Skin epidermis (tissue), 12 donors: ENCODE measurements around the gene RUVBL2.
A peak's percentile ranks its signal among the peaks of the same experiment; 100 is the strongest.

Experiments used
- H3K27ac ChIP-seq, 21 experiments: fragments of 200-600 bp; sonication (generic) in 11 of 21; one replicate each; pipeline ENCODE4 v1.5.0; 2020; ENCODE audit warnings: mild to moderate bottlenecking in 3 of 21, inconsistent platforms in 2 of 21, moderate library complexity in 2 of 21
- H3K4me3 ChIP-seq, 7 experiments: fragments of 200-600 bp; sonication (generic) in 2 of 7; one replicate each; pipeline ENCODE4 v1.5.0; 2020; ENCODE audit warnings: inconsistent platforms in 2 of 7, mild to moderate bottlenecking in 2 of 7, moderate library complexity in 1 of 7

RUVBL2 gene

GRCh38 chr19:48993175-48994034 lies at the start of gene RUVBL2, which contains the start of gene GYS1:
RUVBL2 (plus strand) TSS chr19:48993887; CDS start chr19:48993912, 25 bp downstream.
GYS1 (minus strand) TSS chr19:48993309; CDS start chr19:48993112, 197 bp downstream.
- Histone ChIP-seq H3K27ac (peak within 1 kb of the TSS; percentile 34 to 98 (median 89)), H3K4me3 (peak within 1 kb of the TSS; percentile 64 to 88 (median 78))

GRCh38 chr19:48945415-48945814 lies 48.3 kb upstream of the RUVBL2 start:
- no peak overlapping the region for H3K27ac ChIP-seq
- H3K4me3 ChIP-seq: no peak overlapping the region

- no peak overlapping the region for H3K27ac ChIP-seq
- H3K4me3 ChIP-seq: no peak overlapping the region
These were observed 47.9 kb upstream of the RUVBL2 start for GRCh38 chr19:48945817-48946216.

GRCh38 chr19:48946463-48947257 lies 47.0 kb upstream of the RUVBL2 start:
- Histone ChIP-seq H3K4me3 (no peak overlapping the region), H3K27ac (no peak overlapping the region)

- H3K27ac ChIP-seq: no peak overlapping the region
These were observed 46.5 kb upstream of the RUVBL2 start for GRCh38 chr19:48947258-48947542.

GRCh38 chr19:48950159-48950558 lies 43.5 kb upstream of the RUVBL2 start:
- no peak overlapping the region for H3K27ac ChIP-seq

More at GRCh38 chr19:48947258-48947542, 46.5 kb upstream of the RUVBL2 start:
- no peak overlapping the region for H3K4me3 ChIP-seq

GRCh38 chr19:48950830-48951519 lies 42.7 kb upstream of the RUVBL2 start:
- Histone ChIP-seq H3K27ac (no peak overlapping the region), H3K4me3 (no peak overlapping the region)

More at GRCh38 chr19:48950159-48950558, 43.5 kb upstream of the RUVBL2 start:
- H3K4me3 ChIP-seq: no peak overlapping the region

GRCh38 chr19:48953141-48953540 lies 40.5 kb upstream of the RUVBL2 start:
- no peak overlapping the region for H3K27ac ChIP-seq
- H3K4me3 ChIP-seq: no peak overlapping the region

- Histone ChIP-seq H3K4me3 (peak overlapping the region; percentile 76 to 97 (median 89)), H3K27ac (peak overlapping the region in 17 of 21 experiments; percentile 80 to 99 (median 93))
These were observed 39.6 kb upstream of the RUVBL2 start for GRCh38 chr19:48953990-48954594.

- peak within 1 kb of the TSS; percentile 80 to 99 (median 95) for H3K27ac ChIP-seq
- peak within 1 kb of the TSS; percentile 76 to 97 (median 89) for H3K4me3 ChIP-seq
These were observed 38.9 kb upstream of the RUVBL2 start, which contains the start of gene BAX for GRCh38 chr19:48954595-48955307. BAX (plus strand) TSS chr19:48954875; CDS start chr19:48954929, 54 bp downstream.

GRCh38 chr19:48955308-48955958 lies 38.3 kb upstream of the RUVBL2 start:
- Histone ChIP-seq H3K27ac (peak overlapping the region; percentile 80 to 99 (median 95)), H3K4me3 (peak overlapping the region; percentile 76 to 97 (median 89))

- Histone ChIP-seq H3K4me3 (no peak overlapping the region), H3K27ac (no peak overlapping the region)
These were observed 35.7 kb upstream of the RUVBL2 start for GRCh38 chr19:48958006-48958405.

- Histone ChIP-seq H3K27ac (no peak overlapping the region), H3K4me3 (no peak overlapping the region)
These were observed 34.1 kb upstream of the RUVBL2 start for GRCh38 chr19:48959341-48960239.

- Histone ChIP-seq H3K27ac (peak overlapping the region in 4 of 21 experiments; percentile 81 to 88 (median 86)), H3K4me3 (no peak overlapping the region)
These were observed 32.5 kb upstream of the RUVBL2 start for GRCh38 chr19:48961051-48961649.

- Histone ChIP-seq H3K27ac (peak overlapping the region in 13 of 21 experiments; percentile 32 to 95 (median 90)), H3K4me3 (no peak overlapping the region)
These were observed 32.0 kb upstream of the RUVBL2 start for GRCh38 chr19:48961673-48962028.

GRCh38 chr19:48962029-48962848 lies 31.4 kb upstream of the RUVBL2 start:
- H3K4me3 ChIP-seq: no peak overlapping the region
- peak overlapping the region in 20 of 21 experiments; percentile 10 to 95 (median 88) for H3K27ac ChIP-seq
